HepG2 (cell line): ENCODE results near the gene CHKA. TPM values are rescaled to one million over a fixed set of nuclear protein-coding genes. Genes with fewer than 3 reads are reported as not detected.
A peak's percentile ranks its signal among the peaks of the same experiment; 100 is the strongest.

Experiments
- E2F1 ChIP-seq: sonication (generic); formaldehyde crosslinking; IDR thresholded peaks from 2 replicates; pipeline ENCODE4 v1.5.0; 2020; ENCODE audit warnings: missing genetic modification reagents
- GABPA ChIP-seq, 2 experiments: IDR thresholded peaks; 2 replicates each; pipeline ENCODE4 v1.6.1; 2011 to 2016; ENCODE audit warnings: low read depth in 2 of 2, low read length in 1 of 2, missing biosample characterization in 1 of 2, missing genetic modification characterization in 1 of 2
- HMG20B ChIP-seq: conservative IDR thresholded peaks from 2 replicates; pipeline ENCODE4 v1.6.1; 2016; ENCODE audit warnings: missing genetic modification reagents, missing compliant biosample characterization
- NFKBIZ ChIP-seq: IDR thresholded peaks from 2 replicates; pipeline ENCODE4 v1.6.1; 2018; ENCODE audit warnings: missing genetic modification reagents, missing compliant biosample characterization
- PCBP2 ChIP-seq: fragments of 200-400 bp; formaldehyde crosslinking; optimal IDR thresholded peaks from 2 replicates; pipeline ENCODE3; 2018; ENCODE audit warnings: low read length, low read depth; ENCODE audit not compliant: poor library complexity, severe bottlenecking
- PHB2 ChIP-seq: fragments of 450-650 bp; IDR thresholded peaks from 2 replicates; pipeline ENCODE4 v1.6.1; 2018; ENCODE audit not compliant: partially characterized antibody
- PHF20 ChIP-seq: sonication (generic); formaldehyde crosslinking; IDR thresholded peaks from 2 replicates; pipeline ENCODE4 v1.5.0; 2020; ENCODE audit warnings: mild to moderate bottlenecking, missing genetic modification reagents
- PHF8 ChIP-seq: sonication (generic); formaldehyde crosslinking; IDR thresholded peaks from 2 replicates; pipeline ENCODE4 v1.5.0; 2020; ENCODE audit warnings: missing genetic modification reagents
- RBAK ChIP-seq: sonication (generic); formaldehyde crosslinking; IDR thresholded peaks from 2 replicates; pipeline ENCODE4 v1.5.1; 2020; ENCODE audit warnings: mild to moderate bottlenecking, missing genetic modification reagents
- SALL2 ChIP-seq: sonication (generic); formaldehyde crosslinking; IDR thresholded peaks from 2 replicates; pipeline ENCODE4 v1.8.1; 2023; ENCODE audit warnings: mild to moderate bottlenecking, missing genetic modification reagents, inconsistent platforms
- SOX5 ChIP-seq: IDR thresholded peaks from 2 replicates; pipeline ENCODE4 v1.6.1; 2016; ENCODE audit warnings: borderline replicate concordance
- TARDBP ChIP-seq: sonication (generic); formaldehyde crosslinking; IDR thresholded peaks from 2 replicates; pipeline ENCODE4 v1.8.0; 2022; ENCODE audit warnings: mild to moderate bottlenecking, missing genetic modification reagents
- TEAD2 ChIP-seq: sonication (generic); formaldehyde crosslinking; IDR thresholded peaks from 2 replicates; pipeline ENCODE4 v1.9.0; 2021; ENCODE audit warnings: missing genetic modification reagents
- ZNF263 ChIP-seq: sonication (generic); formaldehyde crosslinking; IDR thresholded peaks from 2 replicates; pipeline ENCODE4 v1.4.0; 2020; ENCODE audit warnings: missing genetic modification reagents
- ZNF564 ChIP-seq: sonication (generic); formaldehyde crosslinking; IDR thresholded peaks from 2 replicates; pipeline ENCODE4 v1.8.1; 2023; ENCODE audit warnings: mild to moderate bottlenecking, missing genetic modification reagents
- ZNF749 ChIP-seq: sonication (generic); formaldehyde crosslinking; IDR thresholded peaks from 2 replicates; pipeline ENCODE4 v1.8.0; 2022; ENCODE audit warnings: mild to moderate bottlenecking, missing genetic modification reagents, moderate library complexity, borderline replicate concordance
- ZNF775 ChIP-seq: sonication (generic); formaldehyde crosslinking; IDR thresholded peaks from 2 replicates; pipeline ENCODE4 v1.4.0; 2020; ENCODE audit warnings: missing genetic modification reagents, mild to moderate bottlenecking, moderate library complexity, borderline replicate concordance
- ZNF850 ChIP-seq: sonication (generic); formaldehyde crosslinking; conservative IDR thresholded peaks from 2 replicates; pipeline ENCODE4 v1.9.0; 2021; ENCODE audit warnings: mild to moderate bottlenecking, missing genetic modification reagents
- ZSCAN21 ChIP-seq: sonication (generic); formaldehyde crosslinking; IDR thresholded peaks from 2 replicates; pipeline ENCODE4 v1.8.0; 2022; ENCODE audit warnings: mild to moderate bottlenecking, missing genetic modification reagents, moderate library complexity, borderline replicate concordance
- polyA plus RNA-seq, 8 experiments: library from polyadenylated mRNA; depleted of rRNA in 3 of 8; stranded (reverse) in 7 of 8; unstranded in 1 of 8; fragments of >200 nt; fragmentation: Illumina TruSeq in 4 of 8; extraction: Trizol in 4 of 8; gene quantifications; 2 replicates each; pipeline versions ENCODE4 v1.2.1 to v1.2.3, GENCODE V29; 2011 to 2016; ENCODE audit warnings: low read depth in 4 of 8, missing spikeins in 1 of 8, mixed read lengths in 1 of 8; ENCODE audit not compliant: insufficient read depth in 1 of 8
- total RNA-seq, 5 experiments: library from RNA; depleted of rRNA; stranded (reverse); fragments of >200 nt; fragmentation: Illumina TruSeq; extraction: Trizol; gene quantifications; 2 replicates each; pipeline ENCODE4 v1.2.3, GENCODE V29; 2016; ENCODE audit warnings: low read depth in 1 of 5
- TF ChIP-seq, protein P1 (sequence below): sonication (generic); formaldehyde crosslinking; IDR thresholded peaks from 2 replicates; pipeline ENCODE4 v1.5.0; 2020; ENCODE audit warnings: missing genetic modification reagents
- TF ChIP-seq, protein P2 (sequence below): sonication (generic); formaldehyde crosslinking; IDR thresholded peaks from 2 replicates; pipeline ENCODE4 v1.5.0; 2020; ENCODE audit warnings: missing genetic modification reagents
- TF ChIP-seq, protein P3 (sequence below), 2 experiments: sonication (generic) in 1 of 2; formaldehyde crosslinking in 1 of 2; IDR thresholded peaks; 2 replicates each; pipeline versions ENCODE4 v1.6.1 to v1.9.0; 2014 to 2022; ENCODE audit warnings: antibody characterized with exemption in 1 of 2, borderline replicate concordance in 1 of 2, inconsistent platforms in 1 of 2, low read depth in 1 of 2, missing genetic modification reagents in 1 of 2

CHKA gene
- total and polyA plus RNA-seq, 2 of the 13 experiments (the other 11 are each of a cell fraction or from before 2014, with no cell fraction given) = 71.6 to 92.7 TPM

DNA sequence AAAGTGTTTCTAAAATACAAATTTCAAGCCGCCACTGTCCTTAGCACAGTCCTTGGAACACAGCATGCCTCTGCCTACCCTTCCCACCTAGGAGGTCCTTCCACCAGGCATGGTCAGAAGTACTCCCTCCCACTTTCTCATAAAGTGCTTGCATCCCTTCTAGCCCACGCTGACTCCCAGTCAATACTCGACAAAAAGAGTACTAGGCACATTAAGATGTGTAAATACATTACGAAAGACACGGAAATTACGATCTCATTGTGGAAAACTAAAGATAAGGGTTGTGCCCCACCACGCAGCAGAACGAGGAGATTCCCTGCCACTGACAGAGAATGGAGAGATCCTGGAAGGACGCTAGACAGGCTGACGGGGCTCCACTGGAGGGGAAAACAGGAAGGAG lies 13.5 kb downstream of the CHKA start (continued):
- TF ChIP-seq TEAD2 (CRISPR knock-in tag) = no peak
- no peak for TF ChIP-seq PHF8 (CRISPR knock-in tag)
- TF ChIP-seq ZNF775 (CRISPR knock-in tag) = no peak
- no peak for TF ChIP-seq E2F1 (CRISPR knock-in tag)
- no peak for TF ChIP-seq NFKBIZ (CRISPR knock-in tag)
- TF ChIP-seq SALL2 = no peak
- TF ChIP-seq, protein P1, sequence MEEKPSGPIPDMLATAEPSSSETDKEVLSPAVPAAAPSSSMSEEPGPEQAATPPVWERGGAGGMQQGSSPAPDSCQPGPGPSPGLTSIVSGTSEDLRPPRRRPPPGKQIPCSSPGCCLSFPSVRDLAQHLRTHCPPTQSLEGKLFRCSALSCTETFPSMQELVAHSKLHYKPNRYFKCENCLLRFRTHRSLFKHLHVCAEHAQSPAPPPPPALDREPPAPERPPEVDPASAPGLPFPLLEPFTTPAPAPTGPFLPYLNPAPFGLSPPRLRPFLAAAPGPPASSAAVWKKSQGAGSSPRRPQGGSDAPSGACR = no peak
- no peak for TF ChIP-seq PCBP2
- no peak for TF ChIP-seq ZNF564 (CRISPR knock-in tag)
- no peak for TF ChIP-seq RBAK (CRISPR knock-in tag)
- TF ChIP-seq ZNF850 = no peak
- no peak for TF ChIP-seq PHF20
- TF ChIP-seq, protein P2, sequence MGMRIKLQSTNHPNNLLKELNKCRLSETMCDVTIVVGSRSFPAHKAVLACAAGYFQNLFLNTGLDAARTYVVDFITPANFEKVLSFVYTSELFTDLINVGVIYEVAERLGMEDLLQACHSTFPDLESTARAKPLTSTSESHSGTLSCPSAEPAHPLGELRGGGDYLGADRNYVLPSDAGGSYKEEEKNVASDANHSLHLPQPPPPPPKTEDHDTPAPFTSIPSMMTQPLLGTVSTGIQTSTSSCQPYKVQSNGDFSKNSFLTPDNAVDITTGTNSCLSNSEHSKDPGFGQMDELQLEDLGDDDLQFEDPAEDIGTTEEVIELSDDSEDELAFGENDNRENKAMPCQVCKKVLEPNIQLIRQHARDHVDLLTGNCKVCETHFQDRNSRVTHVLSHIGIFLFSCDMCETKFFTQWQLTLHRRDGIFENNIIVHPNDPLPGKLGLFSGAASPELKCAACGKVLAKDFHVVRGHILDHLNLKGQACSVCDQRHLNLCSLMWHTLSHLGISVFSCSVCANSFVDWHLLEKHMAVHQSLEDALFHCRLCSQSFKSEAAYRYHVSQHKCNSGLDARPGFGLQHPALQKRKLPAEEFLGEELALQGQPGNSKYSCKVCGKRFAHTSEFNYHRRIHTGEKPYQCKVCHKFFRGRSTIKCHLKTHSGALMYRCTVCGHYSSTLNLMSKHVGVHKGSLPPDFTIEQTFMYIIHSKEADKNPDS (CRISPR knock-in tag) = no peak
- TF ChIP-seq ZSCAN21 = no peak
- TF ChIP-seq ZNF749 (CRISPR knock-in tag) = no peak
- TF ChIP-seq TARDBP (CRISPR knock-in tag) = no peak
- TF ChIP-seq, protein P3, sequence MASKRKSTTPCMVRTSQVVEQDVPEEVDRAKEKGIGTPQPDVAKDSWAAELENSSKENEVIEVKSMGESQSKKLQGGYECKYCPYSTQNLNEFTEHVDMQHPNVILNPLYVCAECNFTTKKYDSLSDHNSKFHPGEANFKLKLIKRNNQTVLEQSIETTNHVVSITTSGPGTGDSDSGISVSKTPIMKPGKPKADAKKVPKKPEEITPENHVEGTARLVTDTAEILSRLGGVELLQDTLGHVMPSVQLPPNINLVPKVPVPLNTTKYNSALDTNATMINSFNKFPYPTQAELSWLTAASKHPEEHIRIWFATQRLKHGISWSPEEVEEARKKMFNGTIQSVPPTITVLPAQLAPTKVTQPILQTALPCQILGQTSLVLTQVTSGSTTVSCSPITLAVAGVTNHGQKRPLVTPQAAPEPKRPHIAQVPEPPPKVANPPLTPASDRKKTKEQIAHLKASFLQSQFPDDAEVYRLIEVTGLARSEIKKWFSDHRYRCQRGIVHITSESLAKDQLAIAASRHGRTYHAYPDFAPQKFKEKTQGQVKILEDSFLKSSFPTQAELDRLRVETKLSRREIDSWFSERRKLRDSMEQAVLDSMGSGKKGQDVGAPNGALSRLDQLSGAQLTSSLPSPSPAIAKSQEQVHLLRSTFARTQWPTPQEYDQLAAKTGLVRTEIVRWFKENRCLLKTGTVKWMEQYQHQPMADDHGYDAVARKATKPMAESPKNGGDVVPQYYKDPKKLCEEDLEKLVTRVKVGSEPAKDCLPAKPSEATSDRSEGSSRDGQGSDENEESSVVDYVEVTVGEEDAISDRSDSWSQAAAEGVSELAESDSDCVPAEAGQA (IDR thresholded peaks at IDR 0.05; ENCODE audit: low read depth) = no peak
- TF ChIP-seq, protein P3 (CRISPR knock-in tag; IDR thresholded peaks at IDR 0.05; ENCODE audit: borderline replicate concordance) = no peak
- TF ChIP-seq GABPA (IDR thresholded peaks at IDR 0.05; ENCODE audit: low read depth, low read length) = no peak
- no peak for TF ChIP-seq GABPA (CRISPR knock-in tag; IDR thresholded peaks at IDR 0.05; ENCODE audit: low read depth)
- TF ChIP-seq HMG20B (CRISPR knock-in tag) = no peak
- TF ChIP-seq ZNF263 = no peak
- TF ChIP-seq SOX5 (CRISPR knock-in tag) = peak; percentile 49; the same call in 1 of the 2 replicates
- TF ChIP-seq PHB2 = no peak
